HCT116 (cell line): ENCODE measurements around the gene GPR176. TPM values are rescaled to one million over a fixed set of nuclear protein-coding genes. Genes with fewer than 3 reads are reported as not detected.

ENCODE experiments used
- ATAC-seq: fragments of 200-7000 bp; cut with Tn5 transposase; 2 replicates; pipeline ENCODE4 v1.9.1; 2020; ENCODE audit warnings: mild to moderate bottlenecking, moderate library complexity
- BruUV-seq: library from RNA; stranded (reverse); fragments of 400-500 nt; replicated peaks from 2 replicates; lab custom pipeline; 2021; lab: Mats Ljungman, UMichigan
- CTCF ChIA-PET: fragments of 300-600 bp; sonication (Branson Sonifier 250); formaldehyde crosslinking; loops from one replicate; lab custom pipeline; 2021; ENCODE audit warnings: antibody characterized with exemption; lab: Charles Lee
- POLR2A ChIA-PET: fragments of 300-600, 350-600 bp; sonication (Branson Sonifier 250); formaldehyde crosslinking; loops from one replicate; lab custom pipeline; 2021; ENCODE audit warnings: antibody characterized with exemption; lab: Charles Lee
- RAD21 ChIA-PET, 2 experiments: fragments of 300-600 bp; sonication (Branson Sonifier 250); formaldehyde crosslinking; loops; one replicate each; lab custom pipeline; 2023; ENCODE audit warnings: low total read pairs in 2 of 2; ENCODE audit not compliant: uncharacterized antibody in 2 of 2, unreplicated experiment in 2 of 2, low non-redundant PET in 1 of 2; lab: Charles Lee
- DNase-seq: peaks from one replicate; pipeline ENCODE4 v3.0.0-alpha.2; 2010; ENCODE audit warnings: low read depth, low spot score
- H2AFZ ChIP-seq: fragments of 200-600 bp; shearing (Covaris generic), sonication (generic); 2 replicates; pipeline ENCODE4 v1.6.1; 2017; ENCODE audit warnings: low read depth, mixed run types, mixed read lengths, antibody characterized with exemption, low read length; ENCODE audit not compliant: poor library complexity, severe bottlenecking
- H3K27ac ChIP-seq: 2 replicates; pipeline ENCODE4 v1.5.1; 2012; ENCODE audit warnings: low read depth, low read length
- H3K27me3 ChIP-seq: fragments of 200-600 bp; sonication (generic); 2 replicates; pipeline ENCODE4 v1.6.1; 2016; ENCODE audit warnings: mixed run types, low read length, mixed read lengths; ENCODE audit not compliant: insufficient read depth
- H3K36me3 ChIP-seq, 2 experiments: fragments of 200-500 bp in 1 of 2; fragments of 200-600 bp in 1 of 2; sonication (Bioruptor generic) in 1 of 2; sonication (generic) in 1 of 2; 2 replicates each; pipeline versions ENCODE4 v1.5.1 to v1.6.1; 2014 to 2016; ENCODE audit warnings: low read length in 2 of 2, inconsistent platforms in 1 of 2, mixed read lengths in 1 of 2, mixed run types in 1 of 2; ENCODE audit not compliant: insufficient read depth in 2 of 2, control insufficient read depth in 1 of 2
- H3K4me1 ChIP-seq, 2 experiments: fragments of 200-600 bp in 1 of 2; sonication (generic) in 1 of 2; 2 replicates each; pipeline versions ENCODE4 v1.5.1 to v1.6.1; 2012 to 2017; ENCODE audit warnings: low read length in 2 of 2, inconsistent platforms in 1 of 2, mild to moderate bottlenecking in 1 of 2, mixed read lengths in 1 of 2, mixed run types in 1 of 2, moderate library complexity in 1 of 2; ENCODE audit not compliant: insufficient read depth in 2 of 2, control insufficient read depth in 1 of 2
- H3K4me2 ChIP-seq: fragments of 200-600 bp; sonication (generic); 2 replicates; pipeline ENCODE4 v1.6.1; 2017; ENCODE audit warnings: mixed run types, low read length, mixed read lengths
- H3K4me3 ChIP-seq, 2 experiments: fragments of 200-600 bp in 1 of 2; sonication (generic) in 1 of 2; replicated peaks in 1 of 2; 2 replicates each; pipeline ENCODE4 v1.5.1; 2011 to 2016; ENCODE audit warnings: low read length in 2 of 2, control low read depth in 1 of 2, low read depth in 1 of 2, mild to moderate bottlenecking in 1 of 2, mixed read lengths in 1 of 2, mixed run types in 1 of 2
- H3K79me2 ChIP-seq: fragments of 200-600 bp; sonication (generic); 2 replicates; pipeline ENCODE4 v1.6.1; 2017; ENCODE audit warnings: mild to moderate bottlenecking, mixed run types, low read length, moderate library complexity, mixed read lengths; ENCODE audit not compliant: insufficient read depth
- H3K9ac ChIP-seq: fragments of 200-600 bp; sonication (generic); 2 replicates; pipeline ENCODE4 v1.6.1; 2016; ENCODE audit warnings: low read length, mixed read lengths
- H3K9me2 ChIP-seq: fragments of 200-600 bp; sonication (generic), shearing (Covaris generic); 2 replicates; pipeline ENCODE4 v1.6.1; 2017; ENCODE audit warnings: mixed run types, mild to moderate bottlenecking, moderate library complexity; ENCODE audit not compliant: insufficient read depth
- H3K9me3 ChIP-seq, 2 experiments: fragments of 200-500 bp in 1 of 2; fragments of 200-600 bp in 1 of 2; sonication (Bioruptor generic) in 1 of 2; sonication (generic) in 1 of 2; 2 replicates each; pipeline ENCODE4 v1.6.1; 2014 to 2017; ENCODE audit warnings: low read length in 2 of 2, mixed read lengths in 2 of 2, inconsistent platforms in 1 of 2, low read depth in 1 of 2, mild to moderate bottlenecking in 1 of 2, mixed run types in 1 of 2, moderate library complexity in 1 of 2; ENCODE audit not compliant: control insufficient read depth in 1 of 2, insufficient read depth in 1 of 2
- H4K20me1 ChIP-seq: fragments of 200-600 bp; sonication (generic), shearing (Covaris generic); 2 replicates; pipeline ENCODE4 v1.6.1; 2017; ENCODE audit warnings: mixed run types, mild to moderate bottlenecking, moderate library complexity; ENCODE audit not compliant: insufficient read depth
- ATF3 ChIP-seq: IDR thresholded peaks from 2 replicates; pipeline ENCODE4 v1.6.1; 2012
- CBX3 ChIP-seq: IDR thresholded peaks from 2 replicates; pipeline ENCODE4 v1.6.1; 2012; ENCODE audit warnings: low read depth
- CTCF ChIP-seq, 3 experiments: fragments of 200-600 bp in 1 of 3; sonication (generic) in 1 of 3; IDR thresholded peaks in 2 of 3; conservative IDR thresholded peaks in 1 of 3; 2 replicates each; pipeline ENCODE4 v1.5.1; 2012 to 2017; ENCODE audit warnings: low read depth in 2 of 3, low read length in 2 of 3, antibody characterized with exemption in 1 of 3, borderline replicate concordance in 1 of 3, control low read depth in 1 of 3, mild to moderate bottlenecking in 1 of 3, mixed read lengths in 1 of 3, mixed run types in 1 of 3, moderate library complexity in 1 of 3; ENCODE audit not compliant: insufficient read depth in 1 of 3
- ELF1 ChIP-seq: IDR thresholded peaks from 2 replicates; pipeline ENCODE4 v1.6.1; 2012; ENCODE audit warnings: low read depth, borderline replicate concordance
- EZH2 ChIP-seq: fragments of 200-600 bp; sonication (generic); IDR thresholded peaks from 2 replicates; pipeline ENCODE4 v1.6.1; 2017; ENCODE audit warnings: antibody characterized with exemption, mixed run types
- FOSL1 ChIP-seq: IDR thresholded peaks from 2 replicates; pipeline ENCODE4 v1.6.1; 2012; ENCODE audit warnings: low read depth
- POLR2A ChIP-seq: IDR thresholded peaks from 2 replicates; pipeline ENCODE4 v1.7.0; 2011; ENCODE audit warnings: borderline replicate concordance; ENCODE audit not compliant: insufficient read depth, insufficient read length; ENCODE audit errors: extremely low read depth
- POLR2AphosphoS5 ChIP-seq: IDR thresholded peaks from 2 replicates; pipeline ENCODE4 v1.6.1; 2011; ENCODE audit warnings: mild to moderate bottlenecking, low read depth, low read length, moderate library complexity
- REST ChIP-seq: IDR thresholded peaks from 2 replicates; pipeline ENCODE4 v1.6.1; 2012; ENCODE audit warnings: low read depth
- SIN3A ChIP-seq: IDR thresholded peaks from 2 replicates; pipeline ENCODE4 v1.6.1; 2012; ENCODE audit warnings: low read depth
- SP1 ChIP-seq: IDR thresholded peaks from 2 replicates; pipeline ENCODE4 v1.6.1; 2012; ENCODE audit warnings: low read depth
- YY1 ChIP-seq: IDR thresholded peaks from 2 replicates; pipeline ENCODE4 v1.6.1; 2011; ENCODE audit warnings: low read length, low read depth, moderate library complexity, mild to moderate bottlenecking; ENCODE audit not compliant: insufficient replicate concordance; ENCODE audit errors: extremely low read depth
- ZBTB33 ChIP-seq: IDR thresholded peaks from 2 replicates; pipeline ENCODE4 v1.6.1; 2011; ENCODE audit warnings: mild to moderate bottlenecking, low read length, moderate library complexity; ENCODE audit not compliant: insufficient replicate concordance; ENCODE audit errors: extremely low read depth
- ZFX ChIP-seq: fragments of 450-650 bp; IDR thresholded peaks from 2 replicates; pipeline ENCODE4 v1.6.1; 2017
- ZNF274 ChIP-seq: fragments of 200-500 bp; sonication (Bioruptor generic); IDR thresholded peaks from 2 replicates; pipeline ENCODE4 v1.6.1; 2014; ENCODE audit warnings: mild to moderate bottlenecking, low read depth, low read length, inconsistent platforms
- intact Hi-C: fragments of 100-400 bp; cut with micrococcal nuclease; formaldehyde crosslinking; loops from 2 replicates; pipeline ENCODE4 v1.10.0; 2022
- total RNA-seq: library from RNA; stranded (reverse); gene quantifications from one replicate; pipeline ENCODE4 v1.2.1, GENCODE V29; 2021; ENCODE audit not compliant: unreplicated experiment

The GPR176 gene
- total RNA-seq, 1 experiment from 2014 or later, result 1.7 TPM

GRCh38 chr15:39804026-39804425 lies 116.0 kb downstream of the GPR176 start:
- no peaks in the 10 kb centered on the region for H3K9me3 ChIP-seq
- no peaks in the 10 kb centered on the region for H3K9me2 ChIP-seq
- H4K20me1 ChIP-seq, result no peaks in the 10 kb centered on the region
- DNase-seq (no peak), ATAC-seq (no peak)
- no peak overlapping the region for H3K4me3 ChIP-seq
- intact Hi-C loops, result no loop called here
- H3K9ac ChIP-seq, result no peak overlapping the region
- ChIA-PET RAD21 (no interaction called here), POLR2A (no interaction called here), CTCF (no interaction called here)
- no peak overlapping the region for H3K4me2 ChIP-seq
- no peaks in the 10 kb centered on the region for H3K36me3 ChIP-seq
- no peaks in the 10 kb centered on the region for H3K4me1 ChIP-seq
- H3K27ac ChIP-seq, result no peak overlapping the region
- no TSS peak for BruUV-seq
- no peaks in the 10 kb centered on the region for H3K27me3 ChIP-seq
- H2AFZ ChIP-seq, result no peak overlapping the region
- TF ChIP-seq POLR2AphosphoS5 (no peak), CBX3 (no peak), SIN3A (no peak), ZNF274 (no peak), YY1 (no peak), ZBTB33 (no peak), REST (no peak), SP1 (no peak), POLR2A (no peak), EZH2 (no peak), FOSL1 (no peak), ELF1 (no peak), ATF3 (no peak), ZFX (no peak), CTCF (IDR thresholded peaks at IDR 0.05 in 2 of 3, conservative IDR thresholded peaks at IDR 0.05 in 1 of 3; ENCODE audit: borderline replicate concordance in 1 of 3, insufficient read depth in 1 of 3, low read depth in 2 of 3, low read length in 2 of 3) (no peak)
- TF ChIP-seq, all 23 proteins: peak for 0
- no peaks in the 10 kb centered on the region for H3K79me2 ChIP-seq
